DND-41 (cell line): Measurements from ENCODE around the gene LILRA6.
A peak's percentile ranks its signal among the peaks of the same experiment; 100 is the strongest.
"Not testable (repeated sequence)": the region's sequence is repeated elsewhere in the genome, so short reads cannot be mapped to it uniquely, and the experiment has no call there.

Experiments used
- ATAC-seq: fragments of 200-7000 bp; cut with Tn5 transposase; 3 replicates; pipeline ENCODE4 v1.9.1; 2021; ENCODE audit warnings: low read depth; ENCODE audit not compliant: insufficient read depth
- DNase-seq: peaks from one replicate; pipeline ENCODE4 v3.0.0-alpha.2; 2020
- H2AFZ ChIP-seq: 2 replicates; pipeline ENCODE4 v1.6.0; 2012; ENCODE audit warnings: low read depth, low read length
- H3K27ac ChIP-seq: 2 replicates; pipeline ENCODE4 v1.5.1; 2012; ENCODE audit warnings: low read length, inconsistent platforms
- H3K27me3 ChIP-seq: fragments of 200-600 bp; sonication (generic); 2 replicates; pipeline ENCODE4 v1.6.0; 2012; ENCODE audit warnings: low read length, mild to moderate bottlenecking, inconsistent platforms; ENCODE audit not compliant: insufficient read depth, poor library complexity
- H3K36me3 ChIP-seq: 2 replicates; pipeline ENCODE4 v1.5.1; 2012; ENCODE audit warnings: low read length, inconsistent platforms; ENCODE audit not compliant: insufficient read depth
- H3K4me1 ChIP-seq: 2 replicates; pipeline ENCODE4 v1.5.1; 2012; ENCODE audit warnings: mild to moderate bottlenecking, low read length; ENCODE audit not compliant: insufficient read depth
- H3K4me2 ChIP-seq: 2 replicates; pipeline ENCODE4 v1.6.0; 2012; ENCODE audit warnings: mild to moderate bottlenecking, moderate library complexity, low read length, inconsistent platforms; ENCODE audit not compliant: insufficient read depth
- H3K4me3 ChIP-seq, 2 experiments: fragments of 200-600 bp in 1 of 2; shearing (Covaris generic) in 1 of 2; 2 replicates each; pipeline ENCODE4 v1.5.1; 2012 to 2016; ENCODE audit warnings: inconsistent platforms in 2 of 2, low read length in 2 of 2, mild to moderate bottlenecking in 2 of 2, low read depth in 1 of 2, moderate library complexity in 1 of 2
- H3K79me2 ChIP-seq: 2 replicates; pipeline ENCODE4 v1.6.0; 2012; ENCODE audit warnings: low read length, inconsistent platforms; ENCODE audit not compliant: insufficient read depth
- H3K9ac ChIP-seq: 2 replicates; pipeline ENCODE4 v1.6.0; 2012; ENCODE audit warnings: low read depth, mild to moderate bottlenecking, inconsistent platforms, low read length, moderate library complexity
- H3K9me3 ChIP-seq: 2 replicates; pipeline ENCODE4 v1.5.1; 2012; ENCODE audit warnings: low read length, moderate library complexity, mild to moderate bottlenecking, inconsistent platforms; ENCODE audit not compliant: insufficient read depth, severe bottlenecking
- H4K20me1 ChIP-seq: 2 replicates; pipeline ENCODE4 v1.6.0; 2012; ENCODE audit warnings: low read length; ENCODE audit not compliant: insufficient read depth
- EZH2 ChIP-seq: IDR thresholded peaks from 3 replicates; pipeline ENCODE4 v1.6.1; 2012; ENCODE audit warnings: borderline replicate concordance, low read depth, mild to moderate bottlenecking, moderate library complexity, low read length, inconsistent platforms; ENCODE audit not compliant: severe bottlenecking
- TF ChIP-seq, protein P1 (sequence below): IDR thresholded peaks from 2 replicates; pipeline ENCODE4 v1.5.1; 2012; ENCODE audit warnings: borderline replicate concordance, low read length, moderate library complexity, mild to moderate bottlenecking; ENCODE audit not compliant: poor library complexity, severe bottlenecking; ENCODE audit errors: extremely low read depth

LILRA6 gene

DNA sequence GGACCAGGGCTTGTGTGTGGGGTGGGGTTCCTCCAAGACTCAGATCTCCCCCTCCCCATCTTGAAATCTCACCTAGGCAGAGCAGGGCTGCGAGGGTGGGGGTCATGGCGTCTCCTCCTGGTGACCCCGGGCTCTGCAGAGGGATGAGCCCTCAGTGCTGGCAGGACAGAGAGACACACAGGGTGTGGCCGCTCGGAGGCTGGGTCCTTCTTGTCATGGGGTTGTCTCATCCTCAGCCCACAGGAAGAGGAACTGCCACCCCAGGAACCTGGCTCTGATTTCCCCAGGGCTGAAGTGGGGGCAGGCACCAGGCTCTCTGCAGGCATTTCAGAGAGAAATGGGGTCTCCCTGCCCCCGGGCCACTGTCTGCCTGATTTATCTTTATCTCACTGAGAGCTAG is at the start of gene LILRA6:
Gene LILRA6, minus strand, starts transcription at position 145 of the 400 bp plus-strand sequence.
- not testable (repeated sequence) for H3K27ac ChIP-seq, H3K4me3 ChIP-seq, H3K4me2 ChIP-seq, H3K79me2 ChIP-seq, ATAC-seq, H4K20me1 ChIP-seq, H2AFZ ChIP-seq, H3K36me3 ChIP-seq, H3K9ac ChIP-seq, H3K27me3 ChIP-seq, H3K4me1 ChIP-seq, H3K9me3 ChIP-seq, DNase-seq

DNA sequence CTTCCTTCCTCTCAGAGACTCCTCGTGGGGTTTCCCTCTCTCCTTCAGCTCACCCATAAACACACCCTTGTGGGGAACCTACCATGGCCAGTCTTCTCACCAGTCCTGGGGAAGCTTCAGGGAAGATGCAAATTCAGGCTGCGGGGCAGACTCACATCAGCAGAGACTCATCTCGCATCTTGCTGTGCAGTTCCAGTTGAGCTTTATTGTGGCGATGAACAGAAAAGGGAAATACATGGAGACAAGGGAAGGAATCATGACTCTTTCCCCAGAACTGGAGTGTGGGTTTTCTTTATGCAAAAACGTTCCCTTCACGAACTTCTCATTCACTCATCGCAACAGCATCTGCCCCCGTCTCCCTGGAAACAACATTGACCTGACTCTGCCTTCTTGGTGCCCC is 46.6 kb upstream of the LILRA6 start:
- not testable (repeated sequence) for H3K9me3 ChIP-seq, H2AFZ ChIP-seq, H4K20me1 ChIP-seq, H3K27me3 ChIP-seq, DNase-seq, H3K9ac ChIP-seq, H3K36me3 ChIP-seq, H3K79me2 ChIP-seq, H3K27ac ChIP-seq, H3K4me3 ChIP-seq, ATAC-seq, H3K4me2 ChIP-seq, H3K4me1 ChIP-seq

DNA sequence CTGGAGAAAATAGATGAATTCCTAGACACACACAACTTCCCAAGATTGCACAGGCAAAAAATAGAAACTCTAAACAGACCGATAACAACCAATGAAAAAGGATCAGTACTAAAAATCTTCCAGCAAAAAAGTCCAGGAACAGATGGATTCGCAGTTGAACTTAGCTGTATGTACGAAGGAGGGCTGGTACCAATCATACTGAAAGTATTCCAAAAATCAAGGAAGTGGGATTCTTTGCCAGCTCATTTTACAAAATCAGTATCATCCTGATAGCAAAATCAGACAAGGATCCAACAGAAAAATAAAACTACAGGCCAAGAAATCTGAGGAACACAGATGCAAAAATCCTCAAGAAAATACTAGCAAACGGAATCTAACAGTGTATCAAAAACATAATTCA is 44.9 kb upstream of the LILRA6 start:
- Histone ChIP-seq H3K4me1 (no peaks in the 10 kb centered on the region), H3K9ac (no peak overlapping the region), H3K27ac (no peak overlapping the region), H3K27me3 (no peaks in the 10 kb centered on the region), H3K4me2 (no peak overlapping the region), H2AFZ (no peak overlapping the region), H3K79me2 (no peaks in the 10 kb centered on the region), H3K9me3 (no peaks in the 10 kb centered on the region), H4K20me1 (no peaks in the 10 kb centered on the region), H3K36me3 (no peaks in the 10 kb centered on the region), H3K4me3 (no peak overlapping the region)
- DNase-seq = no peak
- ATAC-seq = no peak
- no peak for TF ChIP-seq EZH2
- TF ChIP-seq, protein P1, sequence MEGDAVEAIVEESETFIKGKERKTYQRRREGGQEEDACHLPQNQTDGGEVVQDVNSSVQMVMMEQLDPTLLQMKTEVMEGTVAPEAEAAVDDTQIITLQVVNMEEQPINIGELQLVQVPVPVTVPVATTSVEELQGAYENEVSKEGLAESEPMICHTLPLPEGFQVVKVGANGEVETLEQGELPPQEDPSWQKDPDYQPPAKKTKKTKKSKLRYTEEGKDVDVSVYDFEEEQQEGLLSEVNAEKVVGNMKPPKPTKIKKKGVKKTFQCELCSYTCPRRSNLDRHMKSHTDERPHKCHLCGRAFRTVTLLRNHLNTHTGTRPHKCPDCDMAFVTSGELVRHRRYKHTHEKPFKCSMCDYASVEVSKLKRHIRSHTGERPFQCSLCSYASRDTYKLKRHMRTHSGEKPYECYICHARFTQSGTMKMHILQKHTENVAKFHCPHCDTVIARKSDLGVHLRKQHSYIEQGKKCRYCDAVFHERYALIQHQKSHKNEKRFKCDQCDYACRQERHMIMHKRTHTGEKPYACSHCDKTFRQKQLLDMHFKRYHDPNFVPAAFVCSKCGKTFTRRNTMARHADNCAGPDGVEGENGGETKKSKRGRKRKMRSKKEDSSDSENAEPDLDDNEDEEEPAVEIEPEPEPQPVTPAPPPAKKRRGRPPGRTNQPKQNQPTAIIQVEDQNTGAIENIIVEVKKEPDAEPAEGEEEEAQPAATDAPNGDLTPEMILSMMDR = no peak

DNA sequence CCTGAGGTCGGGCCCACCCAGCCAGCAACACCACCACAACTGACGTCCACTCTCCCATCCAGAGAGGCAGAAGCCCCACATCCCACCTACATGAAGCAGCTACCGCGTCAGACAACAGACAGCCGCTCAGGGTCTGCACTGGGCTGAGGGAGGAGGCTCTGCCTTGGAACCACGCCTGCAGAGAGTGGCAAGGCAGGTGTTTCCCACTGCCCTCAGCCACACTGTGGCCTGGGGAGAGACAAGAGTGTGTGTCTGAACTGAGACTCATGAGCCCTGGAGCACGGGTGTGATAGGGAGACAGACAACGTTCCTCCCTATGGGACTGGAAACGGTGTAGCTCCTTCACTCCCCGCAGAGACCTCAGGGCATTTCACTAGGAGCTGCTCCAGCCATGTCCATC is 43.7 kb upstream of the LILRA6 start:
- not testable (repeated sequence) for H3K4me2 ChIP-seq

DNA sequence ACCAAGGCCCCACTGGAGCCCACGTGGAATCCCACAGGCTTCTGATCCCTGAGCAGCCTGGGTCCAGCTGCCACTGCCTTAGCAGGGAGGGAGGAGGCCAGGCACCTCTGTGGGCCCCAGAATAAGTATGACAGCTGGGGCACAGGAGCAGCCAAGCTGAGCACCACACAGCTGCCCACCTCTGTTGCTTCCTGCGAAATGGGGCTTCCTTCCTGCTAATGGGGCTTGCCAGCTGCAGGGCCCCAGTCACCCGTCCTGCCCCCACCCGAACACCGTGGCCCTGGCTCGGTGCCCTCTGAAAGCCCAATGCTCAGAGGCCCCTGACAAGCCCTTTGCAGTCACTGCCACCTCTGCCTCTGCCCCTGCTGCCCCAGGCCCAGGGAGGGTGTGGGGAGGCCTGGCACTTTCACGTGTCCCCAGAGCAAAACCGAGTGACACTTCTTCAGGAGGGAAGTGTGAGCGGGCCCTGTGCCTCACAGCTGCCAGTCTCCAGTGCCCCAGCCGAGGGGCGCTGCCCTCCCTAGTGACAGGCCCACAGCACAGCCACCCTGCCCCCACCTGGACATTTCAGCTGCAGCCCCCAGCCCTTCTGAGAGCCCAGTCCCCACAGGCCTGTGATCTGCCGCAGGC is 43.0 kb upstream of the LILRA6 start:
- not testable (repeated sequence) for H3K27me3 ChIP-seq, H3K79me2 ChIP-seq, H3K9me3 ChIP-seq, H2AFZ ChIP-seq, H3K27ac ChIP-seq, H3K4me2 ChIP-seq, H4K20me1 ChIP-seq, H3K4me3 ChIP-seq, H3K4me1 ChIP-seq, H3K36me3 ChIP-seq, H3K9ac ChIP-seq
- peak; percentile 69 for ATAC-seq
- DNase-seq = peak; percentile 12

More for the DNA sequence above, 43.7 kb upstream of the LILRA6 start:
- H3K79me2 ChIP-seq, H4K20me1 ChIP-seq, ATAC-seq, H3K4me3 ChIP-seq, H3K36me3 ChIP-seq, DNase-seq, H2AFZ ChIP-seq, H3K9ac ChIP-seq, H3K9me3 ChIP-seq, H3K27ac ChIP-seq, H3K4me1 ChIP-seq, H3K27me3 ChIP-seq: not testable (repeated sequence)
